Fibroblast of pulmonary artery (primary cell): ENCODE data around the gene SCMH1.

Source experiments
- DNase-seq: peaks from one replicate; pipeline ENCODE4 v3.0.0-alpha.2; 2010; ENCODE audit warnings: low read depth
- H3K4me3 ChIP-seq: replicated peaks from 2 replicates; pipeline ENCODE4 v1.5.1; 2011; ENCODE audit warnings: low read depth, mild to moderate bottlenecking, control low read depth, low read length, moderate library complexity
- TF ChIP-seq, protein P1 (sequence below): IDR thresholded peaks from 2 replicates; pipeline ENCODE4 v1.5.1; 2011; ENCODE audit warnings: mild to moderate bottlenecking, control low read depth, low read length, inconsistent platforms; ENCODE audit errors: missing control alignments

Gene SCMH1

GRCh38 chr1:41275831-41276230 is 33.7 kb upstream of the SCMH1 start:
- no peak overlapping the region for H3K4me3 ChIP-seq
- TF ChIP-seq, protein P1, sequence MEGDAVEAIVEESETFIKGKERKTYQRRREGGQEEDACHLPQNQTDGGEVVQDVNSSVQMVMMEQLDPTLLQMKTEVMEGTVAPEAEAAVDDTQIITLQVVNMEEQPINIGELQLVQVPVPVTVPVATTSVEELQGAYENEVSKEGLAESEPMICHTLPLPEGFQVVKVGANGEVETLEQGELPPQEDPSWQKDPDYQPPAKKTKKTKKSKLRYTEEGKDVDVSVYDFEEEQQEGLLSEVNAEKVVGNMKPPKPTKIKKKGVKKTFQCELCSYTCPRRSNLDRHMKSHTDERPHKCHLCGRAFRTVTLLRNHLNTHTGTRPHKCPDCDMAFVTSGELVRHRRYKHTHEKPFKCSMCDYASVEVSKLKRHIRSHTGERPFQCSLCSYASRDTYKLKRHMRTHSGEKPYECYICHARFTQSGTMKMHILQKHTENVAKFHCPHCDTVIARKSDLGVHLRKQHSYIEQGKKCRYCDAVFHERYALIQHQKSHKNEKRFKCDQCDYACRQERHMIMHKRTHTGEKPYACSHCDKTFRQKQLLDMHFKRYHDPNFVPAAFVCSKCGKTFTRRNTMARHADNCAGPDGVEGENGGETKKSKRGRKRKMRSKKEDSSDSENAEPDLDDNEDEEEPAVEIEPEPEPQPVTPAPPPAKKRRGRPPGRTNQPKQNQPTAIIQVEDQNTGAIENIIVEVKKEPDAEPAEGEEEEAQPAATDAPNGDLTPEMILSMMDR = no peak
- DNase-seq = no peak

- no peak overlapping the region for H3K4me3 ChIP-seq
Measured at GRCh38 chr1:41274752-41275545, 32.8 kb upstream of the SCMH1 start.

GRCh38 chr1:41272601-41273000 is 30.5 kb upstream of the SCMH1 start:
- no peak for DNase-seq
- no peak overlapping the region for H3K4me3 ChIP-seq
- TF ChIP-seq, protein P1 = no peak

More at GRCh38 chr1:41274752-41275545, 32.8 kb upstream of the SCMH1 start:
- DNase-seq = no peak
- TF ChIP-seq, protein P1 = no peak

GRCh38 chr1:41268154-41268770 is 26.2 kb upstream of the SCMH1 start:
- no peak overlapping the region for H3K4me3 ChIP-seq
- DNase-seq = peak; percentile 81
- TF ChIP-seq, protein P1 = peak; percentile 95

- no peak for DNase-seq
- TF ChIP-seq, protein P1 = no peak
- no peak overlapping the region for H3K4me3 ChIP-seq
Measured at GRCh38 chr1:41261926-41262618, 20.0 kb upstream of the SCMH1 start.

DNA sequence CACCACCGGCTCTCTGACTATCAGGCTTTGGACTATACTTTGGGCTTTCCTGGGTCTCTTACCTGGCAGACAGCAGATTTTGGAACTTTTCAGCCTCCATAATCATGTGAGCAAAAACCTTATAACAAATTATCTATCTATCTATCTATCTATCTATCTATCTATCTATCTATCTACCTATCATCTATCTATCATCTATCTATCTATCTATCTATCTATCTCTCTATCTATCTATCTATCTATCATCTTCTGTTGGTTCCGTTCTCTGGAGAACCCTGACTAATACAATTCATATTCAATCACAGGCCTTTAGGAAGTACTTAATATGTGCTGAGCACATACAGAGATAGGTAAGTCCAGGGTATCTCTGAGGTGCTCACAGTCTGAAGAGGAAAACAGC is 18.7 kb upstream of the SCMH1 start:
- TF ChIP-seq, protein P1 = no peak

More for the DNA sequence above, 18.7 kb upstream of the SCMH1 start:
- no peak overlapping the region for H3K4me3 ChIP-seq
- DNase-seq = no peak
